Stimulated activated CD4-positive, alpha-beta T cell treated with anti-CD3 and anti-CD28 coated beads, Interleukin-1b, Interleukin-23, amount 100 ng/mL, for 1 hour (primary cell): ENCODE measurements around the gene WNT2B.
"Not testable (repeated sequence)": the region's sequence is repeated elsewhere in the genome, so short reads cannot be mapped to it uniquely, and the experiment has no call there.

Experiments used
- DNase-seq, 2 donors: peaks; one replicate each; pipeline ENCODE4 v3.0.0-alpha.2; 2020; ENCODE audit warnings: low read depth in 2 of 2

The WNT2B gene

DNA sequence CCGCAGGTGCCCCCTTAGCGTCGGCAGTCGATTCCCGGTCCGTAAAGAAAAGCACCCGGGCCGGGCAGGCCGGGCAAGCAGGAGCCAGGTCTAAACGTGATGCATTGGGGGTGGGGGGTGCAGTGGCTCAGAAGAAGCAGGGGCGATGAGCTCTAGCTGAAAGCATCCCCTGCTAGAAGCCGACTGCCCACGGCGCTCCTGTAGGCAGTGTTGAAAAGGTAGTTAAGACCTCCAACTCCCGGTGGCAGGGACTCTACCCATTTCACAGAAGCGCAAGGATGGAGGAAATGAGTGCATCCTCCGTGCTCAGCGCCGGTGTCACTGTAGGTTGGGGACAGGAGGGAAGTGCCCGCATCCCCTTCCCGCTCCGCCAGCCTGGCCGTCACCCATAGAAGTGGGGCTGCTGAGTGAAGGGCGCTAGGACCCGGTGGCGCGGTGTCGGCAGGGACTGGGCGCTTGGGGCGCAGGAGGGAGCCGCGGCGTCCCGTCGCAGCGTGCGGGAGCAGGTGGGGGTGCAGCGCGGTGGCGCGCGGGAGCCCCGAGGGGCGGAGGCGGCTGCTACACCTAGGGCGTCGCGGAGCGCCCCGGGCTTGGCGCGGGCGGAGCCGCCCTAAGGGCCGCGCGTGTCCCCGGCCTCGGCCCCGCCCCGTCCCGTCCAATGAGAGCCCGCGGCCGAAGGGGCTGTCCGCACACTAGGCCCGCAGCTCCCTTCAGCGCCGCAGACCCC, at the start of gene WNT2B:
WNT2B (plus strand) TSS at position 688 of the 727 bp plus-strand sequence. CDS start 298 bp downstream, outside the sequence.
- DNase-seq = no peak

DNA sequence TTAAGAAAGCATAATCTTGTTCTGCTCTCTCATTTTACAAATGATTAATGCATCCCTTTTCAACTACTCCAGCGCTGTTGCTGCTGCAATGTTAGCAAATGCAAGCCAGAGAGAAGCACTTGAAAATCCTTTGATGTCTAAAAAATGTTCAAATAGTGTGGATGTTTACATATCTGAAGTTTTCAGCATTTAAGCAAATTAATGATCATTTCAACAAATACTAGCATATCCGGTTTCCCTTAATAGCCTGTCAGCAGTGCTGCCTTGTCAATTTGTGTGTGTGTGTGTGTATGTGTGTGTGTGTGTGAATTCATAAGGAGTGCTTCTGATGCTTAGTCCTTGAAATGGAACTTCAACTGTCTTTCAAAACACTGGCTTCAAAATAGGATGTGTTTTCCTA, 48.1 kb upstream of the WNT2B start:
- no peak for DNase-seq

DNA sequence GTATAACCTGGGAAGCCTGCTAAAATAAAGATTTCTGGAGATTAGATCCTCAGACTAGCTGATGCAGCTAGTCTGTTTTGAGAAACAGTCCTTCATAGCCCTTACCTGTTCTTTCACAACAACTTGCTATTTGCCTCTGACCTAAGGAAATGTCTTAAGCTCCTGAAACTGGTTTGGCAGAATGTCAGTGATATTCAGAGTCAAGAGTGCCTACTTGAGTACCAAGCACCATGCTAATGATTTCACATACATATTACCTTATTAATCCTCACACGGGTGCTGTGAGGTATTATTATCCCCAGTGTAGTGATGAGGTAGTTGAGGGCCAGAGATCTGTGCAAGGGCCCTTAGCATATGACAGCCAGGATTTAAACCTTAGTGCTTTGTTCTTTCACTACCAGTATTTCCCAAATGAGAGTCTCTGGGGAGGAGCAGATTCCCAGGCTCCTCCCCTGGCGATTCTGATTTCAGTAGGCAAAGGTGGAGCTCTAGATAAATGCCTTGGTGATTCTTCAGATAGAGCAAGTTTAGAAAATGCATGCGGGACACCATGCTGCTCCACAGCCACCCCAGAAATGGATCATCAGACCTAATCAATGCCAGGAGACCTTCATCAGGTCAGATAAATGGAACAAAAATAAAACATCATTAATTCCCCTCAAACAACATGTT, 47.4 kb upstream of the WNT2B start:
- no peak for DNase-seq

DNA sequence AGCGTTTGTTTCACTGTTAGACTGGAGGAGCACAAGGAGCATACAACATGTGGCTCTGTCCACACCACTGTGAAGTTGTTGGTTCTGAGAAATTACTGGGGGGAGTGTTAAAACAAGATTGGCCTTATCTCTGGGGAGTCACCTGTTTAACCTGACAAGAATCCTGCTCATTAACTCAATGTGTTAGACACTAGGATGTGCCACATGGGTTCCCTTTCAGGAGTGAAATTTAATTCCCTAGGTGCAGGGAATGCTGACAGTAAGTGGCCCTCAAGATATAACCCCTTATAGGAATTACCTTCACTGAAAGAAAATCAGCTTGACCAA, 45.8 kb upstream of the WNT2B start:
- DNase-seq = no peak

DNA sequence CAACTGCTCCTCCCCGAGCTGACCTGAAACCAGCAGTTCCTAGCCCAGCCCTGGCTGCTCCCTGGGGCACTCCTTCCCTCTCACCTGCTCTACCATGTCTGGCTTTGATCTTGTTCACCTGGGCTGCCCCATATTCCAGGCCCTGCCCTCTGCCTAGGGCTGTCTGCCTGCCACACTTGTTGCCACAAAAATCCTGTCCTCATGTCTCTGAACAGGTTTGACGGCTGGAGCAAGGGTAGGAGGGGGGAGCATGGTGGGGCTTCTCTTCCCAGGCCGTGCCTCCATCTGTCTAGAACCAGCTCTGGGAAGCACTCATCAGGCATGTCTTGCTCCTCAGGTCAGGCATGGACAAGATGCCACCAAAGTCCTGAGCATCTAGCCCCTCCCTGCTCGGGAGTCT, 44.3 kb upstream of the WNT2B start:
- DNase-seq = no peak

DNA sequence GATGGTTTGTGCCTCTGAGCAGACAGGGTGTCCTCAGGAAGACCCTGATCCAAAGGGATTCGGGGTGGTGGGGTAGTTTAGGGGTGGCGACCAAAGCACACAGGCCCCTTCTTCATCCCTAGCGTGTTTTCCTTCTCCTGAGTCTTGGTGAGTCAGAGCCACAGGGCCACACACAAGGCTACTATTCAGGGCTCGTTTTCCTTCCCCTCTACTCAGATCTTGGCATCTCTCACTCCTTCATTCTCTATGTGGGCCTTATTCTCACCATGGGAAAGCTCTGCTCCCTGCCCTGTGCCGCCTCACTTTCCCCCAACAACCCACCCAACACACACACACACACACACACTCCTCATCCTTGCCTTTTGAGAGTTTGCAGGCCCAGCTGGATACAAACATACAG, 43.6 kb upstream of the WNT2B start:
- DNase-seq = no peak

DNA sequence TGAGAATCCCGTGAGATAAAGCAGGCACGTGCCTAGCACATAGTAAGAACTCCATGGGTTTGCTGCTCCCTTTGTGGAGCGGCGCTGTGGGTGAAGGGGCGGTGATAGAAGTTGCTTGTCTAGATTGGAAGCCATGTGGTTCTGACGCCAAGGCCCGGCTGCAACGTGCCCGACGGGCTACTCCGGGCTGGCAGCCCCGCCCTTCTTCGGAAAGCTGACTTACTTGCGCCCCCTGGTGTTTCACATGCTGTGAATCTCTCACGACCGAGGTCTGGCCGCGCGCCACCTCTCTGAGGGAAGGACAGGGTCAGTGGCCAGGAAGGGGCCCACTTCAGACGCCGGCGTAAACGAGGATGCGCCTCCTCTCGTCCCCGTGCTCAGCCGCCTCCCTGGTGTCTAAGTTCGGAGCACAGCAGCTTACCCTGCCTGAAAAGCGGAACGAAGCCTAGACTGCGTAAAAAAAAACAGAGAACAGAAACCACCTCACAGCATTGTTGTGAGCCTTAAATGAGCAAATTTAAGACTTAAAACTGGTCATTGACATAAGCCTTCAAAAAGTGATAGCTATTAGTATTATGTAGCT, 42.6 kb upstream of the WNT2B start:
- peak; percentile 62 to 72 for DNase-seq

DNA sequence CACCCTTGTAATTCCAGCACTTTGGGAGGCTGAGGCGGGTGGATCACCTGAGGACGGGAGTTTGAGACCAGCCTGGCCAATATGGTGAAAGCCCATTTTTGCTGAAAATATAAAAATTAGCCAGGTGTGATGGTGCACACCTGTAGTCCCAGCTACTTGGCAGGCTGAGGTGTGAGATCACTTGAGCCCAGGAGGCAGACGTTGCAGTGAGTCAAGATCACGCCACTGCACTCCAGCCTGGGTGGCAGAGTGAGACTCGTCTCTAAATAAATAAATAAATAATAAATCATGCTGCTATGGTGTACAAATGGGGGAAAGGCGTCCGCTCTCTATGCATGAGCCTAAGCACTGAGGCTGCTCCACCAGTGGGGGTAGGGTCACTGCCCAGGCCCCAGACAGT, 38.4 kb upstream of the WNT2B start:
- not testable (repeated sequence) for DNase-seq

DNA sequence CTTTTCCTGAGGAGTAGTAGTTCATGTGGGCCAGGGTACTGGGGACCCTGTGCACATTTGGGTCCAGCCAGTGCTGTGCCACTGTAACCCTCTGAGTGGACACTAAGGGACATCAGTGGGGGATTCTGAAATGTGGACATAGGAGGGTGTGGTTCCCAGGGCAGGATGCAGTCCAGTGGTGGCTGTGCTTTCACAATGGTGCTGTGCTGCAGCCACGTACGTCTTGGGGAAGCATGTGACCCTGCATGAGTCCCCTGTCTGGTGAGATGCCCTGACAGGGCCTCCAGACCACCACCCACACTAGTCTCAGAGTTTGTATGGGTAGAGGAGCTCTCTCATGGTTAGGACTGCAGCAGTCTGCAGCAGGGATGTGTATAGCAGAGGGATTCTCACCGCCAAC, 37.8 kb upstream of the WNT2B start:
- DNase-seq = no peak

DNA sequence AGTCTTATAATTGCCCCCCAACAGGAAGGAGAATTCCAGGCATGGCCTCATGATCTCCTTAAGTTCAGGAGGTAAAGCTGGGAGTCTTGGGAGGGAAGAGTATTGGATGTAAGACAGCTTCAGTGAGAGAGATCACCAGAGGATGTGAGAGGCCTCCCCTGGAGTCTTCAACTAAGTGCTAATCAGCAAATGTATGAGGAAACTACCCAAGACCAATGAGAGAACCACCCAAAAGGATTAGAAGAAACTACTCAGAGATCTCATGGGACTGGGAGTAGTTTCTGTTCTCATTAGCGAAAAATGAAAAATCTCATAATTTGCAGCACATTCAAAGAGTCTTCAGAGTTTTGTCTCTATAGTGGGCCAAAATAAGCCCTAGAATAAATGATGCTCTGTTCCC, 36.6 kb upstream of the WNT2B start:
- no peak for DNase-seq

DNA sequence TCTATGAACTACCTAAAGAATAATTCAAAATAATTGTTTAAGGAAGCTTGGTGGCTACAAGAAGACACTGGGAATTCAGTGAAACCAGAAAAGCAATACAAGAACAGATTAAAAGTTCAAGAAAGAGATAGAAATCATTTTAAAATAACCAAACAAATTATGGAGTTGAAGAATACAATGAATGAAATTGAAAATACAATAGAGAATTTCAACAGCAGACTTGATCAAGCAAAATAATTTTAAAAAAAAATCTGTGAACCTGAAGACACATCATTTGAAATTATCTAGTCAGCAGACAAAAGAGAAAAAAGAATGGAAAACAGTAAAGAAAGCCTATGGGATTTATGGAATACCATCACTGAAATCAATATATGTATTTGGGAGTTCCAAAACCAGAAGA, 31.2 kb upstream of the WNT2B start:
- DNase-seq = no peak

DNA sequence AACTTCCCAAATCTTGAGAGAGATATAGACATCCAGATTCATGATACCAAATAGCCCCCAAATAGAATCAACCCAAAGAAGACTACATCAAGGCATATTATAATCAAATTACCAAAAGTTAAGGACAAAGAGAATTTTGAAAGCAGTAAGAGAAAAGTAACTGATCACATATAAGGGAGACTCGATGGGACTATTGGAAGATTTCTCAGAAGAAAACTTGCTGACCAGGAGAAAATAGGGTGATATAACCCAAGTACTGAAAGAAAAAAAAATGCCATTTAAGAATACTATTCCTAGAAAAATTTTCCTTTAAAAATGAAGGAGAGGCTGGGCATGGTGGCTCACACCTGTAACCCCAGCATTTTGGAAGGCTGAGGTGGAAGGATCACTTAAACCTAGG, 30.5 kb upstream of the WNT2B start:
- DNase-seq = no peak

DNA sequence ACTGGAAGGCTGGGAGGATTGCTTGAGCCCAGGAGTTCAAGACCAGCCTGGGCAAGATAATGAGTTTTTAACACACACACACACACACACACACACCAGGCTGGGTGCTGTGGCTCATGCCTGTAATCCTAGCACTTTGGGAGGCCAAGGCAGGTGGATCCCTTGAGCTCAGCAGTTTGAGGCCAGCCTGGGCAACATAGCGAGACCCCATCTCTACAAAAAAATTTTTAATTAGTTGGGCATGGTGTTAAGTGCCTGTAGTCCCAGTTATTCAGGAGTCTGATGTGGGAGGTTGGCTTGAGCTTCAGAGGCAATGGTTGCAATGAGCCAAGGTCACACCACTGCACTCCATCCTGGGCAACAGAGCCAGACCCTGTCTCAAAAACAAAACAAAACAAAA, 22.7 kb upstream of the WNT2B start:
- DNase-seq = not testable (repeated sequence)

DNA sequence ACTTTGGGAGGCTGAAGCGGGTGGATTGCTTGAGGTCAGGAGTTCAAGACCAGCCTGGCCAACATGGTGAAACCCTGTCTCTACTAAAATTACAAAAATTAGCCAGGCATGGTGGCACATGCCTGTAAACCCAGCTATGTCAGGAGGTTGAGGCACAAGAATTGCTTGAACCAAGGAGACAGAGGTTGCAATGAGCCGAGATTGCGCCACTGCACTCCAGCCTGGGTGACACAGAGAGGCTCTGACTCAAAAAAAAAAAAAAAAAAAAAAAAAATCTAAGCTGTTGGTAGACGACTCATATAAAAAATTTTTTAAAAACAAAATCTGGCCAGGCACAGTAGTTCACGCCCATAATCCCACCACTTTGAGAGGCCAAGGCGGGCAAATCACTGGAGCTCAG, 21.1 kb upstream of the WNT2B start:
- not testable (repeated sequence) for DNase-seq

DNA sequence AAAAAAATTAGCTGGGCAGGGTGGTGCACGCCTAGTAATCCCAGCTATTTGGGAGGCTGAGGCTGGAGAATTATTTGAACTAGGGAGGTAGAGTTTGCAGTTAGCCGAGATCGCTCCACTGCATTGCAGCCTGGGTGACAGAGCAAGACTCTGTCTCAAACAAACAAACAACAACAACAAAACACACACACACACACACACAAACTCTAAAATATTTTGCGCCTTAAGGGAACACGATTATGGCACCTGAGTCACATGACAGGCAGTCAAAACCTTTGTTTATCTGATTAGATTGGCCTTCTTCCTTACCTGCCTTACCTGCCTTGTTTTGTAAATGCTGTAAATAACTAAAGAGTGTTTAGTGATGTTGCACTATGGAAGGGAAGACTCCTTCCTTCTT, 20.6 kb upstream of the WNT2B start:
- no peak for DNase-seq

DNA sequence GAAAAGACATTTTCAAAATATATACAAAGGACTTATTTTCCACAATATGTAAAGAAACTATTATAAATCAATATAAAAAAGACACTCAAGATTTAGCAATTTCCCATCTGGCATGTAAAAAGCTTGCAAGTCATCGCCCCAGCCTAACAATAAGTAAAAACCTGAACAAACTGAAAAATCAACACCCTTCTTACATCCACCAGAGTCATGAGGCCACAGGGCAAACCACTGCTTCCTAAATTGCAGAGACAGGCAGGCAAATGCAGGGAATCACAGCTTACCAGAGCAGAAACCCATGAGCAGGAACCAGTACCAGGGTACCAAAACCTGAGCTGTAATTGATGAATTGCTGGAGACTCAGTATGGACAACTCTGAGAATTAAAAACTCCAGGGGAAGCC, 16.7 kb upstream of the WNT2B start:
- no peak for DNase-seq

DNA sequence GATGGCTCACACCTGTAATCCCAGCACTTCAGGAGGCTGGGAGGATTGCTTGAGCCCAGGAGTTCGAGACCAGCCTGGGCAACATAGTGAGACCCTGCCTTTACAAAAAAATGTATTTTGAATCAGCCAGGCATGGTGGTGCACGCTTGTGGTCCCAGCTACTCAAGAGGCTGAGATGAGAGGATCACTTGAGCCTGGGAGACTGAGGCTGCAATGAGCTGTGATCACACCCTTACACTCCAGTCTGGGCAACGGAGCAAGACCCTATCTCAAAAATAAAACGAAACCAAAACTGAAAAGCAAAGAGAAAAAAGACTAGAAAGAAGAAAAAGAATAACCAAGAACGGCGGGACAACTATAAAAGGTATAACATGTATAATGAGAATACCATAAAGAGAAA, 15.4 kb upstream of the WNT2B start:
- DNase-seq = no peak

DNA sequence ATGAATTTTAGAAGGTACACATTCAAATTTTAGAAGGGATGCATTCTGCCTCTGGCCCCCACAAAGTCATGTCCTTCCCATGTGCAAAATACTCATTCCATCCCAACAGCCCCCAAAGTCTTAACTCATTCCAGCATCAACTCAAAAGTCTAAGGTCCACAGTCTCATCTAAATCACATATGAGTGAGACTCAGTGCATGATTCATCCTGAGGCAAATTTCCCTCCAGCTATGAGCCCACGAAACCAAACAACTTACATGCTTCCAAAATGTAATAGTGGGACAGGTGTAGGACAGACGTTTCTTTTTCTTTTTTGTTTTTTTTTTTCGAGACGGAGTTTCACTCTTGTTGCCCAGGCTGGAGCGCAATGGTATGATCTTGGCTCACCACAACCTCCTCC, 12.5 kb upstream of the WNT2B start:
- DNase-seq = no peak

DNA sequence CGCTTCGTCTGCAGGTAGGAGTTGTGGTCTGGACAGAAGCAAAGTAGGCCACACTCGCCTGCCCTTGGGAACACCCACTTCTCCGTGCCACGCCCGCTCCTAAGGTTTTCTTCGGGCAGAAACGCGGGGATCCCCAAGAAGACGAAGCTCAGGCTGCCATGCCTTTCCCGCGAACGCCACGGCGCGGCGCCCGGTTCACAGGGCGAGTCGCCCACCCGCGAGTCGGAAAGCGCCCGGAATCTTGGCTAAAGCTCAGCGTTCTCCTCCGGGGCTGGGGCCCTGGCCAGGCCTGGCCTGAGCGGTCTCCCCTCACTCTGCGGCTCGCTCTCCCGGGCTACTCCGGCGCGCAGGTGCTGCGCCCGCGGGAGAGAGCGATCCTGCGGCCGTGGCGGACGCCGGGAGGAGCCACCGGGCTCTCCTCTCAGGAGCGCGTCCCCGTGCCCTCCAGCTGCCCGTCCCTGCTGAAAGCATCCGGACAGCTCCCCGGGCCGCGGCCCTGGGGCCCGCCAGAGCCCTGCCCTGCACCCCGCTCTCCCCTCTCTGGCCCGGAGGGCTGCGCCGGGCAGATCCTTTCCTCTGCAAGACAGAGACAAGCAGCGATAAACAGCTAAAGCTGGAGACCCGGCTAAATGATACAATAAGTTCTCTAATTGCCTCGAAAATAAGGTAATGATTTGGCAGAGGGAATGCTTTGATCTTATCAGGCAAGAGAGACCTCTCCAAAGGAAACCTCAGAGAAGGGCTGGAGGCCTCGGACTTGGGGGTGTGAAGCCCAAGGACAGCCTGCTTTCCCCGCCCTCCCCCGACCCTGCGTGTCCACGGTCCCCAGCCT, 6.7 kb upstream of the WNT2B start:
- DNase-seq = peak in 1 of 2 donors; percentile 41

DNA sequence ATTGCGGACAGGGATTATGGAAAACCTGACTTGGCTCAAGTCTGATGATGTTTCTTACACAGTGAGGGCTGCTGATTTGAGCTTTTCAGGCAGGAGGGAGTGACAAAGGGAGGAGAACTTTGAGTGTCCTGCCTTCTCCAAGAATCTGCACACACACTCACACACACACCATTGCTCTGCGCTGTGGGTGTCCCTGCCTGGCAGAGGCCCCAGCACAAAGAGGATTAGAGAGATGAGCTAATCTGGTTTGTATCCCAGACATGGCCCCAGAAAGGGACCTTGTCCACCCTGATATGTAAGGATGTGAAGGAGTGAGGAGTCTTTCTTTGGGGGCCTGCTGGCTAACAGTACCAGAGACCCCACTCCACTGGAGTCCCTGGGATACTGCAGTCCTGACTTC, 5.9 kb upstream of the WNT2B start:
- no peak for DNase-seq

DNA sequence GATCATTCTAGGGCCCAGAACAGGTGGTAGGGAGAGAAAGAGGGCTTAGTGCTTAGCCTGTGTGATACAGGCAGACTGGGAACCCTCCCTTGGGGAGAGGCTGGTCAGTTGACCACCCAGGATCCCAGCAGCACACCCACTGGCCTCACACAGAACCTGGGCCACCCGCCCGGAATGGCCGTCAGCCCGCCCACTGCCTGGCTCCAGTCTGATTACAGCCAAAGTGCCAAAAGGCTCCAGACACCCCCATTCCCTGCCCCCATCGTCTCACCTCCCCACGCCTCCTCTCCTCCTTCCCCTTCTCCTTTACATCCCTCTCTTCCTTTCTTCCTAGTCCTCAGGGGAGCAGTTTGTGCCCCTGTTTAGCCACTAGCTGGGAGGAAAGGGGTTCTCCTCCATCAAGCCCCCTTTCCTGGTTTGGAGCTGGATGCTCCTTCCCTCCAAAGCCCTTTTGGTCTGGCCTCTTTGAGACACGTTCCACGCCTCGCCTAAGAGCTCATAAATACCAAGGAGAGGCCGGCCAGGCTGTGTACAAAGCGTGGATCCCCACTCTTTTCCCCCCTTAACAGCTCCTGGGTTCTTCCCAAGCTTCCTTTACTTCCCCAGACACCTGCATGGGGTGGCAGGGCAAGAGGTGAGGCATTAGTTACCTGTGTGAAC, 4.6 kb upstream of the WNT2B start:
- DNase-seq = no peak
